H1 (cell line): ENCODE measurements around the gene GRB7. TPM values are rescaled to one million over a fixed set of nuclear protein-coding genes. Genes with fewer than 3 reads are reported as not detected.

Experiments
- CHD1 ChIP-seq: IDR thresholded peaks from 2 replicates; pipeline ENCODE4 v1.6.1; 2012; ENCODE audit warnings: low read depth, low read length, improper control_type of control experiment
- EGR1 ChIP-seq: IDR thresholded peaks from 2 replicates; pipeline ENCODE4 v1.6.1; 2011; ENCODE audit warnings: low read depth, low read length, borderline replicate concordance
- FOSL1 ChIP-seq: IDR thresholded peaks from 2 replicates; pipeline ENCODE4 v1.6.1; 2011; ENCODE audit warnings: mild to moderate bottlenecking, low read depth, low read length, moderate library complexity; ENCODE audit not compliant: insufficient read depth
- GABPA ChIP-seq: IDR thresholded peaks from 2 replicates; pipeline ENCODE4 v1.6.1; 2011; ENCODE audit warnings: mild to moderate bottlenecking, low read length, moderate library complexity, borderline replicate concordance; ENCODE audit not compliant: insufficient read depth
- KDM1A ChIP-seq: fragments of 200-600, 300-600 bp; sonication (generic); IDR thresholded peaks from 2 replicates; pipeline ENCODE4 v1.7.1; 2016; ENCODE audit warnings: mild to moderate bottlenecking, low read length, borderline replicate concordance
- polyA plus RNA-seq, 7 experiments: library from polyadenylated mRNA; depleted of rRNA in 3 of 7; stranded (reverse) in 5 of 7; unstranded in 2 of 7; fragments of >200 nt in 5 of 7; fragments of 200-250 nt in 2 of 7; gene quantifications; 1 replicate in 5 of 7; 2 replicates in 1 of 7; 4 replicates in 1 of 7; pipeline versions ENCODE4 v1.2.1 to v1.2.3, GENCODE V29; 2011 to 2013; ENCODE audit warnings: missing spikeins in 2 of 7, mixed read lengths in 2 of 7
- total RNA-seq: library from RNA; stranded (reverse); fragmentation: NEBNext Ultra II Directional; extraction: Animal tissue kit (Norgen Biotek cat#: 25700); gene quantifications from 2 replicates; pipeline ENCODE4 v1.2.1, GENCODE V29; 2021

Gene GRB7
- total and polyA plus RNA-seq, 2 of the 8 experiments (the other 6 are each of a cell fraction or from before 2014, with no cell fraction given) = 32.2 to 41.5 TPM

DNA sequence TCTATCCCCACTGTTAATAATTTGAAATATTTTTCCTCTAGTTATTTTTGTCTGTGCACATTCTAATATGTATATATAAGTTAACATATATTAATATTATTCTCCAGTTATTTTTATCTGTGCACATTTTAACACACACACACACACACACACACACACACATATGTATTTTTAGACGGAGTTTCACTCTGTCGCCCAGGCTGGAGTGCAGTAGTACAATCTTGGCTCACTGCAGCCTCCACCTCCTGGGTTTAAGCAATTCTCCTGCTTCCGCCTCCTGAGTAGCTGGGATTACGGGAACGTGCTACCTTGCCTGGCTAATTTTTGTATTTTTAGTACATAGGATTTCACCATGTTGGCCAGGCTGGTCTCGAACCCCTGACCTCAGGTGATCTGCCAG lies 20.1 kb upstream of the GRB7 start (continued):
- no peak for TF ChIP-seq CHD1
- TF ChIP-seq KDM1A = no peak
- TF ChIP-seq FOSL1 = no peak
- TF ChIP-seq GABPA = no peak
- no peak for TF ChIP-seq EGR1
